Measurements from ENCODE around the gene TXNL4B. TPM values are rescaled to one million over a fixed set of nuclear protein-coding genes. Genes with fewer than 3 reads are reported as not detected.

The TXNL4B gene
- total RNA-seq, 4 donors from 2014 or later: 3.9 to 15.4 (median 9.0) TPM

DNA sequence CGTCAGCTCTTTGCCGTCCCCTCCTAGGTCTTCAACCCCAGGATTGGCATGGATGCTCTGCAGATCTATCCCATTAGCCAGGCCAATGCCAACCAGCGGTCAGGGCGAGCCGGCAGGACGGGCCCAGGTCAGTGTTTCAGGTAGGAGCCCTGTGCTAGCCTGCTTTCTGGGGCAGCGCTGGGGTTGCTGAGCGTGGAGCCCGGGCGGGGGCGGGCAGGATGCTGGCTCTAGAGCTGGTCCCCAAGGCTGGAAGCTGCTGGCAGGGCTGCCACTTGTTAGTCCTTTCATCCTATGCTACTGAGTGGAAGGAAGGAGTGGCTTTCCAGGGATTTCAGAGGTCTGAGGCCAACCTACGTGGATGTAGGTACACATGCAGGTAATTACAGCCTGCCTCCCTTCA lies 12.6 kb upstream of the TXNL4B start:
- TF ChIP-seq, protein P1, sequence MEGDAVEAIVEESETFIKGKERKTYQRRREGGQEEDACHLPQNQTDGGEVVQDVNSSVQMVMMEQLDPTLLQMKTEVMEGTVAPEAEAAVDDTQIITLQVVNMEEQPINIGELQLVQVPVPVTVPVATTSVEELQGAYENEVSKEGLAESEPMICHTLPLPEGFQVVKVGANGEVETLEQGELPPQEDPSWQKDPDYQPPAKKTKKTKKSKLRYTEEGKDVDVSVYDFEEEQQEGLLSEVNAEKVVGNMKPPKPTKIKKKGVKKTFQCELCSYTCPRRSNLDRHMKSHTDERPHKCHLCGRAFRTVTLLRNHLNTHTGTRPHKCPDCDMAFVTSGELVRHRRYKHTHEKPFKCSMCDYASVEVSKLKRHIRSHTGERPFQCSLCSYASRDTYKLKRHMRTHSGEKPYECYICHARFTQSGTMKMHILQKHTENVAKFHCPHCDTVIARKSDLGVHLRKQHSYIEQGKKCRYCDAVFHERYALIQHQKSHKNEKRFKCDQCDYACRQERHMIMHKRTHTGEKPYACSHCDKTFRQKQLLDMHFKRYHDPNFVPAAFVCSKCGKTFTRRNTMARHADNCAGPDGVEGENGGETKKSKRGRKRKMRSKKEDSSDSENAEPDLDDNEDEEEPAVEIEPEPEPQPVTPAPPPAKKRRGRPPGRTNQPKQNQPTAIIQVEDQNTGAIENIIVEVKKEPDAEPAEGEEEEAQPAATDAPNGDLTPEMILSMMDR (IDR thresholded peaks at IDR 0.05; ENCODE audit: low read depth): no peak

DNA sequence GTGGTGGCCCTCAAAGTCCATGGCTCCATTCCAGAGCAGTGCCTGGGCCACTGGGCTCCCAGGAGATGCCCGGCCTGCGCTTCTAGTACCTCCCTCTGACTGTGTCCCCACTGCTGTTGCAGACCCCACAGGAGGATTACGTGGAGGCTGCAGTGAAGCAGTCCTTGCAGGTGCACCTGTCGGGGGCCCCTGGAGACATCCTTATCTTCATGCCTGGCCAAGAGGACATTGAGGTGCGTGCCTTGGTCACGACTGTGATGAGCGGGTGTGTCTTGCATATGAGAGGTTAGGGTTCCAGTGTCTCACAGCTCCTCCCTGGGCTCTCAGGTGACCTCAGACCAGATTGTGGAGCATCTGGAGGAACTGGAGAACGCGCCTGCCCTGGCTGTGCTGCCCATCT lies 11.5 kb upstream of the TXNL4B start:
- TF ChIP-seq, protein P1 (IDR thresholded peaks at IDR 0.05; ENCODE audit: low read depth): no peak

DNA sequence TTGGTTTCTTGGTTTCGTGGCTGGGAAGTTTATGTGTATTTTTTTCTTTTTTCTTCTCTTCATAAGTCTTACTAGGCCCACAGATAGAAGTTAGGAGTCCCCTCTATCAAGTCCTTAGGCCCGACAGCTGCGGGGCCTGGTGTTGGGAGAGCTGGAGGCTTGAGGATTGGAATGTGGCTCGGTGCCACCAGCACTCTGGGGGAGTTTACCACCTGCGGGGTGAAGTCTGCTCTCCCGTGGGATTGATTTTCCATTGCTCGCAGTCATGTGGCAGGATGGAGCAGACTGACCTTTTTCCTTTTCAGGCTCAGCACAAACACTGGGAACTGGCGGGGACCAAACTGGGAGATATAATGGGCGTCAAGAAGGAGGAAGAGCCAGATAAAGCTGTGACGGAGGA lies 7.8 kb upstream of the TXNL4B start:
- TF ChIP-seq, protein P1 (IDR thresholded peaks at IDR 0.05; ENCODE audit: low read depth): no peak

DNA sequence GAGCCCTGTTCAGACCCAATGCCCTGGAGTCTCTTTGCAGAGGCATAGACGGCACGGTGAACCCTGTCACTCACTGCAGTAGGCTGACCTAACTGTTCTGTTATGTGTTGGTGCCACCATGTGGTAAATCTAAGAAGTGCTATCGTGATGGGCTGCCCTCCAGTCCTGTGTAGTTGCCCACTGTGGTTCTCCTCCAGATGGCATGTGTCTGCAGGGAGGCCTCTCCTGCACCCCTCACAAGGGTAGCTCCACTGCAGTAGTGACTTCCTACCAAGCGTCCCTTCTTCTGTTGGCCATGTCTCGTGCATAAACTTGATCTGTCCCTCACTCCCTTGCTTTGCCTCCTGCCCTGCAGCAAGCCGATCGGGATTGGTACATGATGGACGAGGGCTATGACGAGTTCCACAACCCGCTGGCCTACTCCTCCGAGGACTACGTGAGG lies 6.0 kb upstream of the TXNL4B start:
- TF ChIP-seq, protein P1 (IDR thresholded peaks at IDR 0.05; ENCODE audit: low read depth): no peak

DNA sequence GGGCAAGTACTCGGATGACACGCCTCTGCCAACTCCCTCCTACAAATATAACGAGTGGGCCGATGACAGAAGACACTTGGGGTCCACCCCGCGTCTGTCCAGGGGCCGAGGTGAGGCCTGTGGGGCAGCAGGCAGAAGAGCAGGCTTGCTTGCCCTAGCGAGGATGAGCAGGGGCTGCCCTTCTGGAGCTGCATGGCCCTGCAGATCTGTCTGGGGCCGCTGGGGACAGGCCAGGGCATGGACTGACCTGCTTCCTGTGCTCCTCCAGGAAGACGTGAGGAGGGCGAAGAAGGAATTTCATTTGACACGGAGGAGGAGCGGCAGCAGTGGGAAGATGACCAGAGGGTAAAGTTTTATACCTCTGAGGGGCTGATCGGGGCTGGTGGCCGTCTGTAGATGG lies 5.5 kb upstream of the TXNL4B start:
- TF ChIP-seq, protein P1 (IDR thresholded peaks at IDR 0.05; ENCODE audit: low read depth): no peak

DNA sequence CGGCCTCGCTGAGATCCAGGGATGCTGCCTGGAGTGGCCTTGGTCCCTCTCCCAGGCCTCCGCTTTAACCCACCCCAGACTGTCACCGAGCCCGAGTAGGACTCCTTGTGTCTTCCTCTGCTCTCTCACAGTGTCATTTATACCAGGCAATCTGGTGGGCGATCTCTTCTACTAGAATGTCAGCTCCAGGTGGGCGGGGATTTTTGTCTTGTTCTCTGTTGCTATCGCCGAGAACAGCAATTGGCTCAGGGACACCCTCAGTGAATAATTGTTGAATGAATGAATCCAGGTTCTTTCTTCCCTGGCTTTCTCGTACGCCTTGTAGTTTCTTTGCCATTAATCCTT lies 818 bp upstream of the TXNL4B start:
- TF ChIP-seq, protein P1 (IDR thresholded peaks at IDR 0.05; ENCODE audit: low read depth): no peak

DNA sequence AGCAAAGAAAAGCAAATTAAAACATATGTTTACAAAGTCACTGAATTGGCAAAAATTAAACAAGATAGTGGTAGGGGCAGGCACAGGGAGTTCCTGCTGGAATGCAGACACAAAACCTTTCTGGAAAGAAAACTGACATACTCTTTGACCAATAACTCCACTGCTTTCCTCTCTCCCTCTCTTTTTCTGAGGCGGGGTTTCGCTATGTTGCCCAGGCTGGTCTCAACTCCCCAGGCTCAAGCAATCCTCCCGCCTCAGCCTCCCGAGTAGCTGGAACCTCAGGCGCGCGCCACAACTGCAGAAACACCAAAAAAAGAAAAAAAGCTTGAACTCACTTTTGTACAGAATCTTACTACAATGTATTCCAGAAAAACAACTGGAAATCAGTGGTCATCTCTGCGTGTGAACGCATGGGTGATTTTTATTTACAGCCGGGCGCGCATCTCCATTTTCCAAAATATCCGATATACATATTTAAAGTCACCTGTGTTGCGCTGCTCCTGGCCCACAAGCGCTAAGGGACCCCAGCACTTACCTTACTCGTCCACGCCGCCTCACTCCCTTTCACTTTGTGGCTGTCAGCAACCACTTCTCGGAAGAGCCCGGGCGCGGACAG lies 480 bp downstream of the TXNL4B start:
- TF ChIP-seq, protein P1 (IDR thresholded peaks at IDR 0.05; ENCODE audit: low read depth): no peak

All from subcutaneous adipose tissue (tissue), 4 donors.